PC-9 (cell line): ENCODE measurements around the gene HK2.

Experiments used
- CTCF ChIP-seq: fragments of 200-600 bp; sonication (generic); conservative IDR thresholded peaks from 2 replicates; pipeline ENCODE4 v1.6.1; 2017; ENCODE audit warnings: mixed run types, antibody characterized with exemption, mild to moderate bottlenecking, moderate library complexity
- EZH2 ChIP-seq: fragments of 200-600 bp; sonication (generic); IDR thresholded peaks from 2 replicates; pipeline ENCODE4 v1.8.0; 2017; ENCODE audit warnings: antibody characterized with exemption, low read depth

DNA sequence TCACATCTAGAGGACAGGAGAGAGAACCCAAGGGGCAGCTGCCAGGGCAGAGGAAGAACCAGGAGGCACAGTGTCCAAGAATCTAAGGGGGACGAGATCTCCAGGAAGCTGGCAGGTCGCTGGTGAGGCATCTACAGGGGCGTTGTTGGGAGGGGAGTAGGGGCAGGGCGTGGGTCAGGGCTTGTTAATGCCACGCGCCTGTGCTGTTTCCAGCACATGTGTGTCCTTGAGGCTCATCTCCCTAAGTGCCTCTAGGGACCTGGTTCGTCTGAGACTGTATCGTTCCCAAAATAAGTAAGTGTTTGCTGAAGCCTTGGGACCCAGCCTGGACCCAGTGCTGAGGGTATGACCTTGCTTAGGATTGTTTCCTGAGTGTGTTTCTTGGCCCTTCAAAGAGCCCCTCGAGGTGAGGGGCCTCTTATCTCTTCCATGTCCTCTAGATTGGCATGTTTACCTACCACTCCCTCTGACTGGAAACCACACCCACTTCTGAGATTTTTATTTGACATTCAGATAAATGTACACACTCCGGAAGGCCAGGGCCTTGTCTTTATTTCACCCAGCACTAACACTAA, 22.2 kb downstream of the HK2 start:
- no peak for TF ChIP-seq CTCF
- TF ChIP-seq EZH2, result no peak
